A673 (cell line): ENCODE results near the gene VTCN1. TPM values are rescaled to one million over a fixed set of nuclear protein-coding genes. Genes with fewer than 3 reads are reported as not detected.

Experiments
- BruUV-seq: library from RNA; stranded (reverse); fragments of 400-500 nt; replicated peaks from 2 replicates; lab custom pipeline; 2021; lab: Mats Ljungman, UMichigan
- CTCF ChIA-PET: fragments of 300-600 bp; sonication (Branson Sonifier 250); formaldehyde crosslinking; loops from one replicate; lab custom pipeline; 2022; ENCODE audit warnings: antibody characterized with exemption; lab: Charles Lee
- POLR2A ChIA-PET: fragments of 300-600 bp; sonication (Branson Sonifier 250); formaldehyde crosslinking; loops from one replicate; lab custom pipeline; 2022; ENCODE audit warnings: antibody characterized with exemption; ENCODE audit not compliant: low non-redundant PET; lab: Charles Lee
- DNase-seq: peaks from one replicate; pipeline ENCODE4 v3.0.0-alpha.2; 2015; ENCODE audit warnings: low spot score
- H3K27ac ChIP-seq: fragments of 200-600 bp; sonication (generic); 2 replicates; pipeline ENCODE4 v1.5.1; 2016; ENCODE audit warnings: mixed run types, low read depth, mild to moderate bottlenecking, mixed read lengths, antibody characterized with exemption, low read length; ENCODE audit not compliant: poor library complexity, severe bottlenecking
- H3K27me3 ChIP-seq: fragments of 200-600 bp; sonication (generic); replicated peaks from 2 replicates; pipeline ENCODE4 v1.6.1; 2017; ENCODE audit warnings: mixed run types, low read depth, mild to moderate bottlenecking, mixed read lengths, antibody characterized with exemption, low read length; ENCODE audit not compliant: insufficient read depth, poor library complexity
- H3K36me3 ChIP-seq: fragments of 200-600 bp; sonication (generic); 2 replicates; pipeline ENCODE4 v1.6.1; 2016; ENCODE audit warnings: mixed run types, mild to moderate bottlenecking, mixed read lengths, antibody characterized with exemption, low read length; ENCODE audit not compliant: insufficient read depth, poor library complexity, severe bottlenecking
- H3K4me1 ChIP-seq: fragments of 200-600 bp; sonication (generic); 2 replicates; pipeline ENCODE4 v1.6.1; 2017; ENCODE audit warnings: mixed run types, mild to moderate bottlenecking, mixed read lengths, antibody characterized with exemption, low read length; ENCODE audit not compliant: insufficient read depth, poor library complexity, severe bottlenecking
- H3K4me3 ChIP-seq: fragments of 200-600 bp; sonication (generic); 2 replicates; pipeline ENCODE4 v1.5.1; 2016; ENCODE audit warnings: low read depth, mixed run types, mild to moderate bottlenecking, mixed read lengths, low read length; ENCODE audit not compliant: poor library complexity, severe bottlenecking
- H3K9me3 ChIP-seq: fragments of 200-600 bp; sonication (generic); 2 replicates; pipeline ENCODE4 v1.6.1; 2016; ENCODE audit warnings: mixed run types, low read depth, mild to moderate bottlenecking, mixed read lengths, antibody characterized with exemption, low read length; ENCODE audit not compliant: poor library complexity, severe bottlenecking
- EZH2 ChIP-seq: fragments of 200-600 bp; sonication (generic); IDR thresholded peaks from 2 replicates; pipeline ENCODE4 v1.6.1; 2017; ENCODE audit warnings: borderline replicate concordance, low read depth, mild to moderate bottlenecking, mixed read lengths, antibody characterized with exemption, low read length; ENCODE audit not compliant: poor library complexity, severe bottlenecking
- intact Hi-C: fragments of 100-400 bp; cut with micrococcal nuclease; formaldehyde crosslinking; loops from one replicate; pipeline ENCODE4 v1.10.0; 2022; ENCODE audit not compliant: unreplicated experiment
- total RNA-seq: library from RNA; stranded (reverse); gene quantifications from 2 replicates; pipeline ENCODE4 v1.2.3, GENCODE V29; 2021
- TF ChIP-seq, protein P1 (sequence below): fragments of 300-800, 200-600 bp; sonication (generic); conservative IDR thresholded peaks from 2 replicates; pipeline ENCODE4 v1.5.1; 2017; ENCODE audit warnings: low read depth, mild to moderate bottlenecking, antibody characterized with exemption, low read length, moderate library complexity, mixed read lengths

Gene VTCN1
- total RNA-seq, 1 experiment from 2014 or later, result not detected

DNA sequence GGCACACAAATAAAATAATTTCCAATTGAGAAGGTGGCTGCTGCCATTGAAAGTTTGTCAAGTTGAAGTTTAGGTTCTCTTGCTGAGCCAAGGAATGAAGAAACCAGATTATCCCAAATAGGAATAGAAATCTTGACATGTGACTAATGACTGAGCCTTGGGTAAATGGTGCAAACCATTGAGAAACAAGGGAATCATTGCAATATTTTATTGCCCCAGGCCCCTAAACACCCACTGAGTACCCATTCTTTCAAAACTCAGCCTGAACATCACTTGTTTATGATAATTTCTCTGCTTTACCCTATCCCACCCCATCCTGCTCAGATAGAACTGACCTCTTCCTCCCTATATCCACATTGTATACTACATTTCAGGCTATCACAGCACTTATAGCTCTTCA lies 46.6 kb upstream of the VTCN1 start:
- TF ChIP-seq, protein P1, sequence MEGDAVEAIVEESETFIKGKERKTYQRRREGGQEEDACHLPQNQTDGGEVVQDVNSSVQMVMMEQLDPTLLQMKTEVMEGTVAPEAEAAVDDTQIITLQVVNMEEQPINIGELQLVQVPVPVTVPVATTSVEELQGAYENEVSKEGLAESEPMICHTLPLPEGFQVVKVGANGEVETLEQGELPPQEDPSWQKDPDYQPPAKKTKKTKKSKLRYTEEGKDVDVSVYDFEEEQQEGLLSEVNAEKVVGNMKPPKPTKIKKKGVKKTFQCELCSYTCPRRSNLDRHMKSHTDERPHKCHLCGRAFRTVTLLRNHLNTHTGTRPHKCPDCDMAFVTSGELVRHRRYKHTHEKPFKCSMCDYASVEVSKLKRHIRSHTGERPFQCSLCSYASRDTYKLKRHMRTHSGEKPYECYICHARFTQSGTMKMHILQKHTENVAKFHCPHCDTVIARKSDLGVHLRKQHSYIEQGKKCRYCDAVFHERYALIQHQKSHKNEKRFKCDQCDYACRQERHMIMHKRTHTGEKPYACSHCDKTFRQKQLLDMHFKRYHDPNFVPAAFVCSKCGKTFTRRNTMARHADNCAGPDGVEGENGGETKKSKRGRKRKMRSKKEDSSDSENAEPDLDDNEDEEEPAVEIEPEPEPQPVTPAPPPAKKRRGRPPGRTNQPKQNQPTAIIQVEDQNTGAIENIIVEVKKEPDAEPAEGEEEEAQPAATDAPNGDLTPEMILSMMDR, result no peak
- no peak for TF ChIP-seq EZH2
- ChIA-PET CTCF (no interaction called here), POLR2A (no interaction called here)
- no peak for DNase-seq
- Histone ChIP-seq H3K4me3 (no peak overlapping the region), H3K36me3 (no peaks in the 10 kb centered on the region), H3K27me3 (no peaks in the 10 kb centered on the region), H3K9me3 (no peaks in the 10 kb centered on the region), H3K27ac (no peak overlapping the region), H3K4me1 (no peaks in the 10 kb centered on the region)
- BruUV-seq, result no TSS peak
- intact Hi-C loops, result no loop called here

DNA sequence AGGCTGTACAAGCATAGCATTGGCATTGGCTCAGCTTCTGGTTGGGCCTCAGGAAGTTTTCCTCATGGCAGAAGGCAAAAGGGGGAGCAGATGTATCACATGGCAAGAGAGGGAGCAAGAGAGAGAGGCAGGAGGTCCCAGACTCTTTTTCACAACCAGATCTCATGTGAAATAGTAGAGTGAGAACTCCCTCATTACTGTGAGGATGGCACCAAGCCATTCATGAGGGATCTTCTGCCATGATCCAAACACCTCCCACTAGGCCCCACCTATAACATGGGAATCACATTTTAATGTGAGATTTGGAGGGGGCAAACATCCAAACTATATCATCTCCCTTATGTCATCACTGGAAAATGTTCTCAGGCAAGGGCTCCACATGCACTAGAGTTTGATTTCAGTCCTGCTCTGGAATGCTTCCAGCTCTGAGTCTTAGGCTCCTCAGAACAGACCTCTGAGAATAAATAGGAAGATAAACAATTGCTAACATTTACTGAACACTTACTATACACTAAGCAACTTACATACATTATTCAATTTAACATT lies 39.4 kb upstream of the VTCN1 start:
- no peaks in the 10 kb centered on the region for H3K4me1 ChIP-seq
- DNase-seq, result no peak
- ChIA-PET CTCF (no interaction called here), POLR2A (no interaction called here)
- no peak overlapping the region for H3K27ac ChIP-seq
- H3K27me3 ChIP-seq, result peaks cover 10% of the 10 kb centered on the region
- H3K4me3 ChIP-seq, result no peak overlapping the region
- BruUV-seq, result no TSS peak
- H3K9me3 ChIP-seq, result no peaks in the 10 kb centered on the region
- TF ChIP-seq, protein P1, result no peak
- TF ChIP-seq EZH2, result no peak
- no peaks in the 10 kb centered on the region for H3K36me3 ChIP-seq
- intact Hi-C loops, result no loop called here

DNA sequence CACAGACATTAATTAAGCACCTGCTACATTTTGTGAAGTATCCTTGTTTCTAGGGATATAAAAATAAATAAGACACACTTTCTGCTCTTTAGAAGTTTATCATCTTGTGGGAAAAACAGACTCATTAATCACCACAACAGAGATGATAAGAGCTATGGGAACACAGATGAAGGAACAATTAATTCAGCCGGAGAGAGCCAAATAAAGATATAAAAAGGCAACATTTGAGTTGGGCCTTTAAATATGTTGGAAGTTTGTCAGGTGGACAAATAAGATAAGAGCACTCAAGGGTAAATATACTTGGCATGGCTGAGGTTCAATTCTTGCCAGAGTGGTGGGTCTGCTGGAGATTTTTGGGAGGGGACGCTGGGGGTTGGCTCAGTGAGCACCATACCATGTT lies 34.2 kb upstream of the VTCN1 start:
- Histone ChIP-seq H3K9me3 (no peaks in the 10 kb centered on the region), H3K4me3 (no peak overlapping the region), H3K4me1 (no peaks in the 10 kb centered on the region), H3K27ac (no peak overlapping the region), H3K36me3 (no peaks in the 10 kb centered on the region), H3K27me3 (peaks cover 12% of the 10 kb centered on the region)
- DNase-seq, result no peak
- ChIA-PET CTCF (no interaction called here), POLR2A (no interaction called here)
- BruUV-seq, result no TSS peak
- intact Hi-C loops, result no loop called here
- no peak for TF ChIP-seq EZH2
- TF ChIP-seq, protein P1, result no peak
